GM21528 (cell line): ENCODE measurements around the gene FMNL1.

Experiments
- ATAC-seq: cut with Tn5 transposase; IDR thresholded peaks from one replicate; pipeline ENCODE4 v1.9.1; 2021; ENCODE audit warnings: mild to moderate bottlenecking, moderate library complexity; ENCODE audit not compliant: unreplicated experiment, low FRiP score

The FMNL1 gene

GRCh38 chr17:45255358-45255757, 33.7 kb downstream of the FMNL1 start:
- no peak for ATAC-seq

GRCh38 chr17:45256114-45256966, 34.7 kb downstream of the FMNL1 start:
- no peak for ATAC-seq

GRCh38 chr17:45257115-45257514, 35.4 kb downstream of the FMNL1 start:
- no peak for ATAC-seq

GRCh38 chr17:45258981-45259380, 37.3 kb downstream of the FMNL1 start:
- ATAC-seq, result no peak

GRCh38 chr17:45260204-45260783, 38.6 kb downstream of the FMNL1 start:
- ATAC-seq, result no peak

- peak; percentile 51 for ATAC-seq
These were observed 40.2 kb downstream of the FMNL1 start, which contains the start of gene SPATA32 for GRCh38 chr17:45261577-45262515. TSS of gene SPATA32 (minus strand) at chr17:45262094. CDS start at chr17:45262016, 78 bp downstream.

GRCh38 chr17:45262516-45263476, 41.1 kb downstream of the FMNL1 start:
- ATAC-seq, result no peak

- no peak for ATAC-seq
These were observed 41.8 kb downstream of the FMNL1 start for GRCh38 chr17:45263477-45263860.

GRCh38 chr17:45264430-45264829, 42.7 kb downstream of the FMNL1 start:
- ATAC-seq, result no peak

- ATAC-seq, result no peak
These were observed 43.3 kb downstream of the FMNL1 start for GRCh38 chr17:45264988-45265387.

- ATAC-seq, result no peak
These were observed 44.1 kb downstream of the FMNL1 start for GRCh38 chr17:45265821-45266220.

- no peak for ATAC-seq
These were observed 44.8 kb downstream of the FMNL1 start for GRCh38 chr17:45266372-45266926.

- ATAC-seq, result no peak
These were observed 45.9 kb downstream of the FMNL1 start for GRCh38 chr17:45267436-45268055.

GRCh38 chr17:45269912-45270311, 48.2 kb downstream of the FMNL1 start:
- no peak for ATAC-seq

- no peak for ATAC-seq
These were observed 49.2 kb downstream of the FMNL1 start for GRCh38 chr17:45270828-45271418.

- ATAC-seq, result no peak
These were observed 49.9 kb downstream of the FMNL1 start for GRCh38 chr17:45271603-45272002.

GRCh38 chr17:45273551-45273957, 51.9 kb downstream of the FMNL1 start:
- ATAC-seq, result no peak

GRCh38 chr17:45274033-45274432, 52.3 kb downstream of the FMNL1 start:
- no peak for ATAC-seq

- no peak for ATAC-seq
These were observed 54.3 kb downstream of the FMNL1 start for GRCh38 chr17:45276031-45276430.
